Esophagus muscularis mucosa (tissue), 4 donors: ENCODE measurements around the gene SLITRK3.

Experiments used
- CTCF ChIP-seq, 3 experiments: fragments of 200-600 bp in 2 of 3; fragments of 450-650 bp in 1 of 3; sonication (generic) in 2 of 3; IDR thresholded peaks; one replicate each; pipeline ENCODE4 v1.5.1; 2017 to 2019; ENCODE audit warnings: antibody characterized with exemption in 3 of 3, mild to moderate bottlenecking in 2 of 3, moderate library complexity in 1 of 3
- EP300 ChIP-seq: sonication (generic); formaldehyde crosslinking; IDR thresholded peaks from one replicate; pipeline ENCODE4 v1.6.1; 2017; ENCODE audit warnings: antibody characterized with exemption
- POLR2AphosphoS5 ChIP-seq, 2 donors: sonication (generic); formaldehyde crosslinking; IDR thresholded peaks; one replicate each; pipeline ENCODE4 v1.6.1; 2017; ENCODE audit warnings: antibody characterized with exemption in 2 of 2

DNA sequence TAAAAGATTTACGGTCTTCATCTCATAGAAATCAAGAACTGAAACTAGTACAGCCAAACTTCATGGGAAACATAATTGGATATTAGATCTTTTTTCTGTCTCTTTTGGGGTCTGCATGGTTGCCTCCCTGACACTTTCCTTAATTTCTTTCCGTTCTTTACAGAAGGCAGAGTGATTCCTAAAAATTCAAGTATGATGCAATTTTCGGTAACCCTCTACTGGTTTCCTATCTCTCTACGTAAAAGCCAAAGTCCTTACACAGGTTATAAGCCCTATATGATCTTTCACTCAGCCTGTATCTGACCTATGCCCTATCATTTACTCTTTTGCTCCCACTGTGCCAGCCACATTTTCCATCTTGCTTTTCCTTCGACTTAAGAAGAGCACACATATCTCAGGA is 6.8 kb upstream of the SLITRK3 start:
- TF ChIP-seq CTCF (IDR thresholded peaks at IDR 0.05) (no peak), POLR2AphosphoS5 (IDR thresholded peaks at IDR 0.05) (no peak), EP300 (no peak)
